Activated B cell treated with CpG ODN at 0.5 μM for 24 hours (primary cell): ENCODE results near the gene TM6SF1. TPM values are rescaled to one million over a fixed set of nuclear protein-coding genes. Genes with fewer than 3 reads are reported as not detected.

Source experiments
- ATAC-seq: fragments of 200-7000 bp; cut with Tn5 transposase; one replicate; pipeline ENCODE4 v1.10.0; 2021; ENCODE audit warnings: low read depth, mild to moderate bottlenecking, moderate library complexity
- CTCF ChIA-PET: fragments of 350-600 bp; sonication (Branson Sonifier 250); formaldehyde crosslinking; loops from one replicate; lab custom pipeline; 2021; ENCODE audit warnings: antibody characterized with exemption; lab: Charles Lee
- POLR2A ChIA-PET: fragments of 350-600 bp; sonication (Branson Sonifier 250); formaldehyde crosslinking; loops from one replicate; lab custom pipeline; 2021; ENCODE audit warnings: antibody characterized with exemption; lab: Charles Lee
- DNase-seq: peaks from one replicate; pipeline ENCODE4 v3.0.0; 2022
- H3K27ac Mint-ChIP-seq: one replicate; pipeline ENCODE4 v1.8.0; 2020; ENCODE audit warnings: mixed read lengths
- H3K27me3 Mint-ChIP-seq: one replicate; pipeline ENCODE4 v1.8.0; 2021; ENCODE audit warnings: mixed read lengths
- H3K36me3 Mint-ChIP-seq: one replicate; pipeline ENCODE4 v1.8.0; 2021; ENCODE audit warnings: low read depth, mixed read lengths
- H3K4me1 Mint-ChIP-seq: one replicate; pipeline ENCODE4 v1.8.0; 2021; ENCODE audit warnings: mixed read lengths
- H3K4me3 Mint-ChIP-seq: one replicate; pipeline ENCODE4 v1.8.0; 2020; ENCODE audit warnings: mild to moderate bottlenecking, mixed read lengths
- H3K9me3 Mint-ChIP-seq: one replicate; pipeline ENCODE4 v1.8.0; 2020; ENCODE audit warnings: mixed read lengths
- CTCF ChIP-seq: fragments of 200-600 bp; IDR thresholded peaks from one replicate; pipeline ENCODE4 v1.8.0; 2022; ENCODE audit warnings: antibody characterized with exemption, mild to moderate bottlenecking
- intact Hi-C: fragments of 100-400 bp; cut with micrococcal nuclease; formaldehyde crosslinking; loops from one replicate; pipeline ENCODE4 v1.15.1; 2024
- total RNA-seq: library from RNA; stranded (reverse); gene quantifications from 2 replicates; pipeline ENCODE4 v1.2.3, GENCODE V29; 2022

Gene TM6SF1
- total RNA-seq, 1 donor from 2014 or later, result 4.1 TPM

- H3K27ac Mint-ChIP-seq, result no peak overlapping the region
- no peaks in the 10 kb centered on the region for H3K27me3 Mint-ChIP-seq
- no peak overlapping the region for H3K4me3 Mint-ChIP-seq
- H3K9me3 Mint-ChIP-seq, result no peaks in the 10 kb centered on the region
- ChIA-PET POLR2A (no interaction called here), CTCF (no interaction called here)
- H3K36me3 Mint-ChIP-seq, result no peaks in the 10 kb centered on the region
- ATAC-seq (no peak), DNase-seq (no peak)
- no peaks in the 10 kb centered on the region for H3K4me1 Mint-ChIP-seq
- no peak for TF ChIP-seq CTCF
- intact Hi-C loops, result no loop called here
These were observed 8.0 kb downstream of the TM6SF1 start for GRCh38 chr15:83115410-83115809.

GRCh38 chr15:83115831-83116565 is 8.6 kb downstream of the TM6SF1 start:
- ChIA-PET CTCF (no interaction called here), POLR2A (interaction anchor here (0.6 kb wide), 1 partner anchor 54 kb away, joined by 4 read pairs; no protein-coding TSS in a partner anchor)
- no peak for DNase-seq
- H3K27me3 Mint-ChIP-seq, result no peaks in the 10 kb centered on the region
- no peak overlapping the region for H3K4me3 Mint-ChIP-seq
- H3K27ac Mint-ChIP-seq, result no peak overlapping the region
- no peak for TF ChIP-seq CTCF
- H3K36me3 Mint-ChIP-seq, result no peaks in the 10 kb centered on the region
- H3K9me3 Mint-ChIP-seq, result no peaks in the 10 kb centered on the region
- H3K4me1 Mint-ChIP-seq, result no peaks in the 10 kb centered on the region
- ATAC-seq, result no peak
- intact Hi-C loops, result no loop called here

GRCh38 chr15:83118291-83118827 is 10.9 kb downstream of the TM6SF1 start:
- no peaks in the 10 kb centered on the region for H3K9me3 Mint-ChIP-seq
- ChIA-PET POLR2A (no interaction called here), CTCF (no interaction called here)
- no peaks in the 10 kb centered on the region for H3K27me3 Mint-ChIP-seq
- ATAC-seq, result no peak
- no peak overlapping the region for H3K4me3 Mint-ChIP-seq
- no peaks in the 10 kb centered on the region for H3K36me3 Mint-ChIP-seq
- no peak for DNase-seq
- no peak overlapping the region for H3K27ac Mint-ChIP-seq
- no peak for TF ChIP-seq CTCF
- H3K4me1 Mint-ChIP-seq, result no peaks in the 10 kb centered on the region
- intact Hi-C loops, result no loop called here

DNA sequence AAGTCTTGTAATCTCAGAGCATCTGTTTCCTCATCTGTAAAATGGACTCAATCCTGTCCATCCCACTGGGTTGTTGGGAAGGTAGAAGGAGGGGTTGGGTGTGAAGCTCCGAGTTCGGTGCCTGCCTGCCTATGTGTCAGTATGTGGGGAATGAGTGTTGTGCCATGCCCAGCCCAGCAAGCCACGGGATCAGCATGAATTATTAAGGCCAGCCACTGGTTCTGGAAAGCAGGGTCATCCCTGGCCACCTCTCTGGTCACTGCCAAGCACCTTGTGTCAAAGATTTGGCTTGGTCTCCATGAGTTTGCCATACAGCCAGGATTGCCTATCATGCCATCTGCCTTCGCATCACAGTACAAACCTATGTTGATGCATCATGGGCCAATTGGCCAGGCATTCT is 11.5 kb downstream of the TM6SF1 start:
- no peak for TF ChIP-seq CTCF
- DNase-seq, result no peak

GRCh38 chr15:83119968-83120581 is 12.6 kb downstream of the TM6SF1 start:
- no peaks in the 10 kb centered on the region for H3K4me1 Mint-ChIP-seq
- ChIA-PET POLR2A (no interaction called here), CTCF (no interaction called here)
- no peak overlapping the region for H3K27ac Mint-ChIP-seq
- no peaks in the 10 kb centered on the region for H3K9me3 Mint-ChIP-seq
- intact Hi-C loops, result no loop called here
- H3K4me3 Mint-ChIP-seq, result no peak overlapping the region
- H3K27me3 Mint-ChIP-seq, result no peaks in the 10 kb centered on the region
- DNase-seq (no peak), ATAC-seq (no peak)
- no peak for TF ChIP-seq CTCF
- H3K36me3 Mint-ChIP-seq, result no peaks in the 10 kb centered on the region

More for the DNA sequence above, 11.5 kb downstream of the TM6SF1 start:
- H3K4me1 Mint-ChIP-seq, result no peaks in the 10 kb centered on the region
- no peaks in the 10 kb centered on the region for H3K27me3 Mint-ChIP-seq
- CTCF ChIA-PET, result no interaction called here
- intact Hi-C loops, result no loop called here
- no peaks in the 10 kb centered on the region for H3K9me3 Mint-ChIP-seq
- no peaks in the 10 kb centered on the region for H3K36me3 Mint-ChIP-seq
- no peak overlapping the region for H3K27ac Mint-ChIP-seq
- POLR2A ChIA-PET, result no interaction called here
- no peak overlapping the region for H3K4me3 Mint-ChIP-seq
- ATAC-seq, result no peak
